SK-N-MC (cell line): ENCODE measurements around the gene ACBD3.
"Not testable (repeated sequence)": the region's sequence is repeated elsewhere in the genome, so short reads cannot be mapped to it uniquely, and the experiment has no call there.

Experiments
- DNase-seq: peaks from one replicate; pipeline ENCODE4 v3.0.0-alpha.2; 2011; ENCODE audit warnings: low read depth, low spot score
- H3K27ac ChIP-seq: fragments of 200-600 bp; sonication (generic); 2 replicates; pipeline ENCODE4 v1.5.1; 2016; ENCODE audit warnings: mixed run types
- H3K36me3 ChIP-seq: fragments of 200-600 bp; sonication (generic); 2 replicates; pipeline ENCODE4 v1.6.1; 2017; ENCODE audit warnings: antibody characterized with exemption, low read length, mixed read lengths; ENCODE audit not compliant: insufficient read depth
- H3K4me3 ChIP-seq: fragments of 200-600 bp; sonication (generic); 2 replicates; pipeline ENCODE4 v1.5.1; 2016
- H3K9ac ChIP-seq: fragments of 200-600 bp; sonication (generic); 2 replicates; pipeline ENCODE4 v1.8.0; 2017; ENCODE audit warnings: mixed run types, mixed read lengths; ENCODE audit not compliant: insufficient read length
- H3K9me3 ChIP-seq: fragments of 200-600 bp; sonication (generic); 2 replicates; pipeline ENCODE4 v1.6.1; 2017; ENCODE audit warnings: low read depth, mild to moderate bottlenecking, antibody characterized with exemption, low read length, moderate library complexity, mixed read lengths
- EZH2 ChIP-seq: fragments of 200-600 bp; sonication (generic); IDR thresholded peaks from one replicate; pipeline ENCODE4 v1.6.1; 2017; ENCODE audit warnings: antibody characterized with exemption
- FOXP2 ChIP-seq: optimal IDR thresholded peaks from 2 replicates; pipeline ENCODE3; 2011; ENCODE audit warnings: mild to moderate bottlenecking, moderate library complexity; ENCODE audit not compliant: insufficient read depth; ENCODE audit errors: extremely low read length, control extremely low read depth
- POLR2AphosphoS5 ChIP-seq: IDR thresholded peaks from 2 replicates; pipeline ENCODE4 v1.6.1; 2012; ENCODE audit warnings: mild to moderate bottlenecking, low read depth, low read length, borderline replicate concordance

ACBD3 gene

GRCh38 chr1:226203240-226203639 is 16.7 kb upstream of the ACBD3 start:
- TF ChIP-seq EZH2 = no peak
- TF ChIP-seq POLR2AphosphoS5 = no peak
- TF ChIP-seq FOXP2 = no peak
- no peaks in the 10 kb centered on the region for H3K9me3 ChIP-seq
- no peaks in the 10 kb centered on the region for H3K36me3 ChIP-seq
- no peak overlapping the region for H3K27ac ChIP-seq
- H3K9ac ChIP-seq = no peak overlapping the region
- no peak for DNase-seq
- H3K4me3 ChIP-seq = no peak overlapping the region

DNA sequence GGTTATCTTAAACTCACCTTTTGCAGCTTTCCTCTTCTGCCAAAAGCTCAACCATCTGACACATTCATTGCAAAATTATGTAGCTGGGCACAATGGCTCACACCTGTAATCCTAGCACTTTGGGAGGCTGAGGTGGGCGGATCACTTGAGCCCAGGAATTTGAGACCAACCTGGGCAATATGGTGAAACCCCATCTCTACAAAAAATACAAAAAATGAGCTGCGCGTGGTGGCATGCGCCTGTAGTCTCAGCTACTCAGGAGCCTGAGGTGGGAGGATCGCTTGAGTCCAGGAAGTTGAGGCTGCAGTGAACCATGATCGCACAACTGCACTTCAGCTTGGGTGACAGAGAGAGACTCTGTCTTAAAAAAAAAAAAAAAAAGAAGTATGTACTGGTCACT is 16.1 kb upstream of the ACBD3 start:
- not testable (repeated sequence) for H3K27ac ChIP-seq, H3K9me3 ChIP-seq, H3K9ac ChIP-seq, H3K36me3 ChIP-seq, H3K4me3 ChIP-seq, DNase-seq

- Histone ChIP-seq H3K9ac (no peak overlapping the region), H3K9me3 (no peaks in the 10 kb centered on the region), H3K36me3 (no peaks in the 10 kb centered on the region), H3K27ac (no peak overlapping the region), H3K4me3 (no peak overlapping the region)
- TF ChIP-seq POLR2AphosphoS5 = no peak
- no peak for TF ChIP-seq FOXP2
- TF ChIP-seq EZH2 = no peak
- no peak for DNase-seq
These were observed 15.7 kb upstream of the ACBD3 start for GRCh38 chr1:226202246-226202645.

- no peaks in the 10 kb centered on the region for H3K9me3 ChIP-seq
- H3K9ac ChIP-seq = no peak overlapping the region
- H3K27ac ChIP-seq = no peak overlapping the region
- no peak for DNase-seq
- no peak overlapping the region for H3K4me3 ChIP-seq
- TF ChIP-seq POLR2AphosphoS5 (no peak), FOXP2 (no peak), EZH2 (no peak)
- H3K36me3 ChIP-seq = no peaks in the 10 kb centered on the region
These were observed 14.6 kb upstream of the ACBD3 start for GRCh38 chr1:226201029-226201593.

DNA sequence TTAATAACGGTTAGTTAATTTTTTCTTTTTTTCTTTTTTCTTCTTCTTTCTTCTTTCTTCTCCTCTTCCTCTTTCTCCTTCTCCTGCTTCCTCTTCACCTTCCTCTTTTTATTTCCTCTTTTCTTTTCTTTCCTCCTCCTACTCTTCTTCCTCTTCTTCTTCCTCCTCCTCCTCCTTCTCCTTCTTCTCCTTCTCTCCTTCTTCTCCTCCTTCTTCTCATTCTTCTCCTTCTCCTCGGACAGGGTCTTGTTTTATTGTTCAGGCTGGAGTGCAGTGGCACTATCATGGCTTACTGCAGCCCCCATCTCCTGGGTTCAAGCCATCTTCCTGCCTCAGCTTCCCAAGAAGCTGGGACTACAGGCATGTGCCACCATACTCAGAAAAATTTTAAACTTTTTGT is 13.4 kb upstream of the ACBD3 start:
- no peaks in the 10 kb centered on the region for H3K36me3 ChIP-seq
- no peaks in the 10 kb centered on the region for H3K9me3 ChIP-seq
- TF ChIP-seq EZH2 (no peak), FOXP2 (no peak), POLR2AphosphoS5 (no peak)
- H3K4me3 ChIP-seq = no peak overlapping the region
- no peak for DNase-seq
- no peak overlapping the region for H3K27ac ChIP-seq
- no peak overlapping the region for H3K9ac ChIP-seq

GRCh38 chr1:226195144-226195543 is 8.6 kb upstream of the ACBD3 start:
- Histone ChIP-seq H3K9me3 (no peaks in the 10 kb centered on the region), H3K36me3 (no peaks in the 10 kb centered on the region), H3K4me3 (no peak overlapping the region), H3K9ac (no peak overlapping the region), H3K27ac (no peak overlapping the region)
- DNase-seq = no peak
- TF ChIP-seq POLR2AphosphoS5 = no peak
- no peak for TF ChIP-seq FOXP2
- no peak for TF ChIP-seq EZH2

- no peaks in the 10 kb centered on the region for H3K9me3 ChIP-seq
These were observed 839 bp upstream of the ACBD3 start for GRCh38 chr1:226187380-226187779.

DNA sequence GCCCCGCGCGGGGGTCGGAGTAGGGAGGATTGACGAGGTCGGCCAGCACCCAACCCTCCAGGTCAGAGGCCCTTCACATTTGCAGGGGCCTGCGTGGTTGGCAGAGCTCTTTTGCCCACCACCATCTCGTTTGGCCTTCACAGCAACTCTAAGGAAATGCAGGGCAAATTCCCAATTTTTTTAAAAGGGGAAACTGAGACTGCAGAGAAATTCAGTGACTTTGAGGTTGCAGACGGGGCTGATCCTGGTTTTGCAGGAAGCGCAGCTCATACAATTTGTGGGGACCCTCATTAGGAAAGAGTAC is 430 bp upstream of the ACBD3 start:
- peak overlapping the region; percentile 63 for H3K27ac ChIP-seq
- TF ChIP-seq FOXP2 (no peak), POLR2AphosphoS5 (no peak), EZH2 (no peak)
- peak overlapping the region; percentile 92 for H3K9ac ChIP-seq
- no peaks in the 10 kb centered on the region for H3K9me3 ChIP-seq
- peaks cover 10% of the 10 kb centered on the region for H3K36me3 ChIP-seq
- no peak for DNase-seq
- H3K4me3 ChIP-seq = peak overlapping the region; percentile 94

More at GRCh38 chr1:226187380-226187779, 839 bp upstream of the ACBD3 start:
- TF ChIP-seq EZH2 (no peak), FOXP2 (no peak), POLR2AphosphoS5 (no peak)
- Histone ChIP-seq H3K27ac (peak overlapping the region; percentile 63; the same call in 1 of the 2 replicates), H3K36me3 (peaks cover 10% of the 10 kb centered on the region), H3K4me3 (peak overlapping the region; percentile 94), H3K9ac (peak overlapping the region; percentile 92)
- no peak for DNase-seq
